HEK293 (cell line): ENCODE measurements around the gene PARD3B.

Experiments used
- CTCF ChIP-seq: fragments of 450-650 bp; formaldehyde crosslinking; IDR thresholded peaks from 2 replicates; pipeline ENCODE4 v1.5.1; 2016; ENCODE audit warnings: missing biosample characterization, missing genetic modification characterization
- SETDB1 ChIP-seq: IDR thresholded peaks from one replicate; pipeline ENCODE4 v1.6.1; 2017; ENCODE audit warnings: mild to moderate bottlenecking, low read length, moderate library complexity, mixed read lengths; ENCODE audit not compliant: insufficient read length
- ZNF140 ChIP-seq: fragments of 450-650 bp; formaldehyde crosslinking; IDR thresholded peaks from 2 replicates; pipeline ENCODE4 v1.5.1; 2016; ENCODE audit warnings: missing biosample characterization, missing genetic modification characterization
- ZNF350 ChIP-seq: fragments of 450-650 bp; formaldehyde crosslinking; IDR thresholded peaks from 2 replicates; pipeline ENCODE4 v1.5.0; 2017; ENCODE audit warnings: missing biosample characterization, mild to moderate bottlenecking, missing genetic modification characterization
- ZNF398 ChIP-seq: fragments of 450-650 bp; formaldehyde crosslinking; IDR thresholded peaks from 2 replicates; pipeline ENCODE4 v1.5.1; 2017; ENCODE audit warnings: missing biosample characterization, missing genetic modification characterization

GRCh38 chr2:205259121-205259520 is 713.8 kb downstream of the PARD3B start:
- TF ChIP-seq SETDB1 (no peak), ZNF350 (tag by site-specific recombination) (no peak), ZNF398 (tag by site-specific recombination) (no peak), ZNF140 (no peak), CTCF (no peak)
